HL-60/S4 treated with phorbol 12-myristate 13-acetate at 8.2 ng/mL for 4 days and 3 days (cell line): ENCODE data around the gene ARHGAP42.
"Not testable (repeated sequence)": the region's sequence is repeated elsewhere in the genome, so short reads cannot be mapped to it uniquely, and the experiment has no call there.

Experiments used
- in situ Hi-C: fragments of 300-500 bp; cut with MboI; formaldehyde crosslinking; loops from 2 replicates; pipeline ENCODE4 v1.15.0; 2022; ENCODE audit warnings: low sequenced_read_pairs

The ARHGAP42 gene

DNA sequence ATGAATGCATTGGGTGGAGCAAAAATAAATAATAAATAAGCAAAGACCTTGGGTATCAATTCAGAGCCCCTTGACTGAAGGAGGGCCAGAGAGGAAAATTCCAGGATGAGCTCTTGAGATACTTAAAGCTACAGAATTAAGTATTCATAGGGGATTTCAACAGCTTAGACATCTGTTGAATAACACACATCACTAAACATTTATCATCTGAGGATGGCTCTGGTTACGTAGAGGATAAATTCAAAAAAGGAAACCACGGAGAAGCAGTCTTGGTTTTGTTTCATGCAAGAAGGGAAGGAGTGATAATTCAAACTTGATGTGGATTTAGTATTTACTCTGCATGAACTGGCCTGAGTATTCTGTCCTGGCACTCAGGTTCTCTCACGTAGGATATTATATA, 29.8 kb downstream of the ARHGAP42 start:
- in situ Hi-C loops: no loop called here

DNA sequence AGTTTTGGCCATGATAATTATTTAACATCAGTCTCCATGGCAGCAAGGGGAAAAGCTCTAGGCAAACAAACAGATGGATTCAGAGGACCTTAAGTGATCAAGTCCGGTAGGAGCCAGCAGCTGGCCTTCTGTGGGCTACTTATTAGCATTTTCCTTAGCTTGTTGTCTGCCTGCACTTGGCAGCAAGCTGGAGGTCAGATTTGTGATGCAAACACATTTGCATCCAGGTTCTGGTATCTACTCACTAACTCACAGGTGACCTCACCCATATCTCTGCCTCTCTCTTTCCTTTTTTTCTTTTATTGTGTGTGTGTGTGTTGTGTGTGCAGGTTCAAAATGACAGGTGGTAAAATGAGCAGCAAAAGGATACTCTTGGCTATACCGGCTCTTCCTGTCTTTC, 32.3 kb downstream of the ARHGAP42 start:
- in situ Hi-C loops: no loop called here

DNA sequence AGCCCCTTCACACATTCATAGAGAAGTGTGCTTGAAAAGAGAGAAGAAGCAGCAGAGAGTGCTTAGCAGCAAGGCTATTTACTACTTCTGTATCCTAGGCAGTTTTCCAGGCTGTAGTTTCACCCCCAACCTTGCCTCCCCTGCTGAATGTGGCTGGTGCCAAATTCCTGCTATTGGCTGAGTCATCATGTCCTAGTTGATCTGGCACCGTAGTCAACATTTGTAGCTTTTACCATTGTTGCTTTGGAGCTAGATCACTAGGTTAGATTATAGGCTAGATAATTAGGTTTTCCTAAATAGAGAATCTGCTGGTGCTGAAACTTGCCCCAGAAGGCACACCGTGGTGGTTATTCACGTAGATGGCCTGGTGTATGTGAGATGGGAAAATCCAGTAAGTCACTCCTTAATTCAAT, 32.7 kb downstream of the ARHGAP42 start:
- in situ Hi-C loops: no loop called here

DNA sequence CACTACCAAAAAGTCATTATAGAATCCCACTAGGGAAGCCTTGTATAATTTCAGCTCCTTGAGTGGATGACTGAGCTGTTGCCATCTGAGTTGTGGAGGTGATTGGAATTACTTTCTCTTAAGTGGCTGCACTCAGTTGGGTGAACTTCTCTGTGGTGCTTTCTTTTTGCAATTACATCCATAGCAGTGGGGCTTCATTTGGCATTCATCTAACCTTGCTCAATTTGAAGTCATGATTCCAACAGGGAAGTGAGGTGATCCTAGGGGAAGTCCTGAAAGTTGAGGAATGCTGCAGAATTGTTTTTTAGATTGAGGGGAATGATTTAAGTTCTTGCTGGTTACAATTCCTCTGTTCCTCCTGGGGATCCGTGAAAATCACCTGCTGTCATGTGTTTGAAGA, 39.6 kb downstream of the ARHGAP42 start:
- in situ Hi-C loops: no loop called here

DNA sequence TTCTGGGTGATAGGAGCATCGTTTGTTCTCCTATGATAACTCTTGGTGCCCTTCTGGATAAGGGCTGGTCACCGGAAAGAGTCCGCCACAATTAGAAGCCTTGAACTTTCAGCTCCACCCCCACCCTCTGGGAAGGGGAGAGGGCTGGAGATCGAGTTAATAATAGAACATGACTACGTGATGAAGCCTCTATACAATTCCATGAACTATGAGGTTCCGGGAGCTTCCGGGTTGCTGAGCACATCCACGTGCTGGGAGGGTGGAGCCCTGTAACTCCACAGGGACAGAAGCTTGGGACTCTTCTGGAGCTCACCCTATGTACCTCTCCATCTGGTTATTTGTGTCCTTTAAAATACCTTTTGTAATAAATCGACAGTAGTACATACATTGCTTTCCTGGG, 40.3 kb downstream of the ARHGAP42 start:
- in situ Hi-C loops: no loop called here

DNA sequence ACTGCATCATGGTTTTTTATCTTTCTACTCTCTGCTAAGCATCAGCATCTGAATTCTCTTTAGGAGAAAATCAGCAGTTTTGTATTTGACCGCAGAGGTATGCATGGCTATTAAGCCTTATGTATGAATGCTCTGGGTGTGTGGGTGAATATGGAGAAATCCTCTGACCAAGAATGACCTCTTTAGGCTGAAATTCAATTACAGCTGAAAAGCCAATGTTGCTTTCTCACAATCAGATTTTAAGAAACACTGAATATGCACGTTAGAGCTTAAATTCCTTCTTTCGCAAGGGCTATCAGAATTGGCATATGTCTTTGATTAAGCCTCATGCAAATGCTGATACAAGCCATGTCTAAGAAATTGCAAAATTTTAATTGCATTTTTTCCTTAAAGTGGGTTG, 43.2 kb downstream of the ARHGAP42 start:
- in situ Hi-C loops: no loop called here

DNA sequence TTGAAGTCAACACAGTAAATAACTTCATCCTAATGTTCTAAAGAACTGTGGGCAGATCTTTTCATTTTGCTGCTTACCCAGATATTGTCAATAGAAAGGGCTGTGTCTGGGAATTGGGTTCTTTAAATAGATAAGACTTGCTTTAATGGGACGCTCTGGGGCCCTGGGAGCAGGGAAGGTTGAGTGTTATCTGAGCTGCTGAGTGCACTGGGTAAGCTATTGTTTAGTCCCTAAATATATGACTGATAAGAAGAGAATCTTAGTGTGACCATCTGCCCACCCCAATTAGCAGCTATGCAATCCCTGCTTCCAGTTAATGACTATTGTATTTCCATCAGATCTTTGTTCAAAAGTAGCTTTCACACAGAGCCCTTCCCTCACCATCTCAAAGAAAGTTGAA, 44.4 kb downstream of the ARHGAP42 start:
- in situ Hi-C loops: no loop called here

DNA sequence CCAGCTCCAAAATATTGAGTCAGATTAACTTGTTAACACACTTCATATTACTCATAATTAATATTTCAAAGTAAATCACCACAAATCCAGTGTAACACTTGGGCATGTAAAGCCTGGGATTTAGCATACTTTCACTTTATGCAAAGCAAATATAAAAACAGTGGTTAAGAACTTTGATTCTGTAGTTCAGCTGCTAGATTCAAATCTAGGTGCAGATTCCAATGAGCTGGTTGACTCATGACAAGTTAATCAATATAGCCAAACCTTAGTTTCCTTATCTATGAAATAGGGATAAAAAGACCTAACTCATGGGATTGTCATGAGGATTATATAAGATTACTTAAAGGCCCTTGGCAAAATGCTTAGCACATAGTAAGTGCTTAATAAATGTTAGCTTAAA, 45.9 kb downstream of the ARHGAP42 start:
- in situ Hi-C loops: no loop called here

DNA sequence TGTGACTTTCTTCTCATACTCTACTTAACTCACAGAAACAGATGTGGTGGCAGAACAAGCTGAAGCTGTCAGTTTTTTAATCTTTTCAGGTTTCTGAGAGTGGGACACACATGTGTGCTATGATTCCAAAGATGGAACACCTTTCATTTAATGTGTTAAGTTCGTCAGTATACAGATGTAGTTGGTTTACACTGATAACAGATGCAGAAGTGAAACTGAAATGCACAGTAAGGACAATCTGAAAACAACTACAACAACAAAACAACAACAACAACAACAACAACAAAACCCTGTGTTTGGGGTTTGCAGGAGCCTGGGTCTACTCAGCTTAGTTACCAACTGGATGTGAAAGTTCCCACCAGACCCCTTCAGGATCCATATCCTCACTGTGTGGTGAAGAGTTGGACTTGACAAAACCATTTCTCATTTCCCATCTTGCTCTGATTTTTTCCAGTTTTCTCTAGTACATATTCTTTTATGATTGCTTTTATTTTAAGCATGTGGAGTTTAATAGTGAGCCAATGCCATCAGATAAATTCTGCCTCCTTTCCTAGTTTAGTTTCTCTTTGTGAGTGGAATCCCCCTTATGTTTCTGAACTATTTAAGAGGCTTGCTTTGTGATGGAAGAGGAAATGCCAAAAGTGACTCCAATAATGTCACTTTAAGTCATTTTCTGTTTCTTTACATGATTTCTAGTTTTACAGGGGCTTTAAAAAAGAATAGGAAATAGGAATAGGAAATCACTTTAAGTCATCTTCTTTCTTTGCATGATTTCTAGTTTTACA, 47.8 kb downstream of the ARHGAP42 start:
- in situ Hi-C loops: no loop called here

DNA sequence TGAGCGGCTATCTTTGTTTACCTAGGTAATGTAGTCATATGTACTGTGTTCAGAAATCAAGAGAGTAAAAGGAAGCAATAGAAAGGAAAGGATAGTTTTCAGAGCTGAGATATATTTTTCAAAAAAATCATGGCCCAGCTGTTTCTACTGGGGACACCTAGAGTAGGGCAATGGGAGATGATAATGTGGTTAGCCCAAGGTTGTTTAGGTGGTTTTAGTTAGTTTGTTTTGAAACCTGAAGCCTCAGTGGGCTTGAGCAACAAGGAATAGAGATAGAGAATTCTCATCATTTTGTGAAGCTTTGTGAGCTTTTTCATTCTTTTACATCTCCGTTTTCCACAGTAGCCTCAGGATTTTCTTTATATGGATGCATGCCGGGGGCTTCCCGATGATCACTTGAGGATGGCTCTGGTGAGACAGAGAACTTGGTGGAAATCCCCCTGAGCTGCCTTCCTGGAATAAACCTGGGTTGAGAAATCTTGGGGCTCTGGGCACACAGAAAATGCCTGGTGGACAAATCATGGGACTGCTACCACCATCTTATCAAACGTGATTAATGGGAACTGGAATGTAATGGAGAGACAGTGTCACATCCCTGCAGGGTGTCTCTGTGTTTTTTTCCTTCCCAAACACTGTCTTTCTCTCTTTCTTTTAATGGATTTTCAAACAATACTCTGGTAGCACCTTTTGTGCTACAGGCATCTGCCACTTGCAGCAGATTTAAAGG, 49.0 kb downstream of the ARHGAP42 start:
- in situ Hi-C loops: no loop called here

DNA sequence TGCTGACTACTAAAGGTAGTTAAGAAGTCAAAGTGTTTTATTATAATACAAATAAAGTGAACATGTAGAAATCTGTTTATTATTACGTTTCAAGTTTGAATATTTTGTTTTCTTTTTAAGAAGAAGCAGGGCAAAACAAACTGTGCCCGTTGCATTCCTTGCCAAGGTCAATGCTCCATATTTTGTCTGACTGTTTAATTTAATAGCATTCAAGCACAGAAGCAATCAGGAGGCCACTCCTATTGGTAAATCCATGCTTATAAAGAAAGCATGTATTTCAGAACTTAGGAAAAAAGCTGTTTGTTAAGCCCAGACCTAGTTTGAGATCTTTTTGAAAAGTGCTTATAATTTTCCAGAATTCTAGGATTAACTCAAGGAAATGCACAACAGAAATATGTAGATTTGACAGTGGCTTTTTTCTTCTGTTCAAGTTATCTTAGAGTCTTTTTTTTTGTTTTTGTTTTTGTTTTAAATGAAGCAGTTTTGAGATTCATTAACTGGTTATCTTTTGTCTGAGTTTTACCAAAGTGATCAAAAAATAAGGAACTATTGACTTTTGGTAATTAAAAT, 51.7 kb downstream of the ARHGAP42 start:
- in situ Hi-C loops: no loop called here

DNA sequence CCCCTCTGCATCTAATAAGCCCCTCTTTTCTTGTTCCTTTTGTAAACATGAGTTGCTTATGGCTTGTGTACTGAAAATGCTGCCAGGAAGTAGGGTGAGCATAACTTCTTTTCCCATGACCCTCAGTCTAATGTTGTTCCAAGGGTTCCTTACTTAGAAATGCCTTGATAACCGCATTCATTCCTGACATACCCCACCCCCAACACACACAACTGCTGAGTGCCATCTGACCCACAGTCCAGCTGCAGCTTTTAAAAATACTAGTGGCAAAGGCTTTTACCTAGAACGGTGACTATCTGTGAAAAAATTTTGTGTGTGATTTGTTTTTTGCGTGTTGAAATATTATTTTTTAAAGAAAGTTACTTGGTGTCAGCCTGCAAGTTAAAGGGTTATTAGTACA, 52.6 kb downstream of the ARHGAP42 start:
- in situ Hi-C loops: no loop called here

DNA sequence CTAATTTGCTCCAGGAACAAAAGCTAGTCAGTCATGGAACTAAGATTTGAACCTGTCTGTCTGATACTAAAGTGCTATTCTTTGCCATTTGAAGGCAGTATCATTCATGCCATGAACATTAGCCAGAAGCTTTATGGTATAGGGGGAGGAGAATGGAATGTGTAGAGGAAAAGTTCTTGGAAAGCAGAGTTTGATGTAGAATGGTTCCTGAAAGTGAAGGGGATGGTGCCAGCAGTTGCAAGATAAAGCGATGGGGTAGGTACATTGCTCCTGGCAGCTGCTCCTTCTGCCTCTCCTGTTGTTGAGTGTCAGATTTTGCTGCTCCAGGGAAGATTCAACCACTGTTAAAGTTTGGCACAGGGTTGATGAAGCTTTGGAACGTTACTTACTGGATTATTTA, 53.4 kb downstream of the ARHGAP42 start:
- in situ Hi-C loops: no loop called here

DNA sequence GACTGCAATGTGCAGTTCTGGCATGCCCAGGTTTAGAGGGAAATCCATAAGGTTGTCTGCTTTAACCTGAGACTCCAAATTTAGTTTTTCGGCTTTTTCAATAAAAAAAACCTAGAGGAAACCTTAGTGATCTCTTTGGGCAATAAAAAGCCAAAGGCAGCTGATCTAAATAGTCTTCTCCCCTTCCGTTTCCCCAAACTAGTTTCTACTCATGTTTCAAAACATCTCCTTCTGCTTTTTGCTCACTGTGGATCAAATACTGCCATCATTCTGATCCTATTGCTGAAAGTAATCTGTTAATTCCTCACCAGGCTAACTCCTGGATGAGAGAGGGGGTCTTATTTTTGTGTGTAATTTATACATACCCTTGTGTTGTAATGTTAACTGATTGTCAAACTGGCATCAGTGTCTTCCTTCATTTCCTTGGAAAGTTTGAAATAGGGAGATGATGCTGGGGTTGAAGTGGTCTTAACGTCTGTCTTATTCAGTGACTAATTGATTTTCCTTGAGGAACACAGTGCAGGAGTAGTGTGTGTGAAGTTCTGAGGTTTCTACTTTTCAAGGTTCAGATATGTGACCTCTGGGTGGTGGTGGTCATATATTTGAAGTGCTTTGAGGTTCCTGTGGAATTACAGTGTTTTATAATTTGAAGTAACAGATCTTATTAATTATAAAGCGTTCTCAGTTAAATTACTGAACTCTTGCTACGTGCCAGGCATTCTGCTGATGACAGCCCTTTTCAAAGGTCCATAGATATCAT, 55.0 kb downstream of the ARHGAP42 start:
- in situ Hi-C loops: no loop called here

DNA sequence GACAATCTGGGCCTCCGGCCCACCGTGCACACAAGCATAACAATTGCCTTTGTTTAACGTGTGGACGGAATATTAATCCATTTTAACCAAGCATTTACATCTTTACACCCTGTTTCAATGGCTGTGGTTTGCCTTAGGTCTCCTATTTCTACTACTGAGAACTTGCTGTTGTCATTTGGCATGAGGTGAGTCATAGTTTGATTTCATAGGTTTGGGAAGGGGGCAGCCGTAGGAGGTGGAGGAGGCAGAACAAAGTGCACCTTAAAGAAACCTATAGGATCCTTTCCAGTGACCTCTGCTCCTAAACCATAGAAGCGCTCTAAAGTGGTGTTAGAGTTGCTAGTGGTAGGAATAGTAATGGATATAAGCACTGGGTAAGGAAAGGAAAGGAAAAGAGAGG, 59.4 kb downstream of the ARHGAP42 start:
- in situ Hi-C loops: no loop called here

DNA sequence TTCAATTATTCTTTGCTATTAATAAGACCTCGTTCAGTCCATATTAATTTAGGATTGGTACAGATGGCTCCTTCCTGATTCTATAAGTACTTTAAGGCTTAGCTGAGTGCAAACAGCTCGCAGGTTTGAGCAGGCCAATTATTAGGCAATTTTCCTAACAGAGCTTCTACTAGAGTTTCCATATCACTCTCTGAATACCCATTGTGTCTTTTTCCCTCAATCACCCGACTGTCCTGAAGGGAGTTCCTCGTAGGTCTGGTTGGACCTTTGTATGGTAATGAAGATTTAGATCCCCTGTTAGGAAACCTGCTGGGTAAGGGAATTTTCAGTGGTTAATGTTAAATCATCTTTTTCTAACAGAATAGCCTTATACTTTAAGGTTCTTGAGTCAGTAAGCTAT, 61.1 kb downstream of the ARHGAP42 start:
- in situ Hi-C loops: no loop called here

DNA sequence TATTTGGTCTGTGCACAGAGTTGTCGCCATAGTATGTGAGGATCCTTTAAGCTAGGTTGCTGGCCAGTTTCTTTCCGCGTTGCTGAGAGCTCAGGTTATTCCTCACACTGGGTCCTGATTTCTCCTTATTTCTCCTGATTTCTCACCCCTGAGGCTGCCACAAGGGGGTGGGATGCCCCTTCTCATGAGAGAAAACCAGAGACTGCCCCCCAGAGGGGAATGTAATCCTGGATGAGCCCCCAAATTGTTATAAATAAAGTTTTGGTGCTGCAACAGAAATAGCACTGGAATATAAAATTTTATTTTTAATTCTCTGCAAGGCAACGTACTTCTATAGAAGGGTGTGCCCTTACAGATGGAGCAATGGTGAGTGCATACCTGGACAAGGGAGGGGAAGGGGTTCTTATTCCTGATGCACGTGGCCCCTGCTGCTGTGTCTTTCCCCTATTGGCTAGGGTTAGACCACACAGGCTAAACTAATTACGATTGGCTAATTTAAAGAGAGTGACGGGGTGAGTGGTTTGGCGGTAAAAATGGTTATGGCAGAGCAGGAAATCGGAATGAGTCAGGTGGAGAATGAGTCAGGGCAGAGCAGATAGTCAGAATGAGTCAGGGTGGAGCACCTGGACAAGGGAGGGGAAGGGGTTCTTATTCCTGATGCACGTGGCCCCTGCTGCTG, 62.9 kb downstream of the ARHGAP42 start:
- in situ Hi-C loops: not testable (repeated sequence)

DNA sequence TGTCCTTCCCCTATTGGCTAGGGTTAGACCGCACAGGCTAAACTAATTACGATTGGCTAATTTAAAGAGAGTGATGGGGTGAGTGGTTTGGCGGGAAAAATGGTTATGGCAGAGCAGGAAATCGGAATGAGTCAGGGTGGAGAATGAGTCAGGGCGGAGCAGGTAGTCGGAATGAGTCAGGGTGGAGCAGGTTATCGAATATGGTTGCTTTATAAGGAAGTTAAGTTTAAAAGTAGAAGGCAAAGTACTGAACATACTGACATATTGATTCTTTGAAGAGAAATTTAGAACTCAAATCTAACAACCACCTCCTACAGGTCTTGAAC, 63.4 kb downstream of the ARHGAP42 start:
- in situ Hi-C loops: not testable (repeated sequence)

DNA sequence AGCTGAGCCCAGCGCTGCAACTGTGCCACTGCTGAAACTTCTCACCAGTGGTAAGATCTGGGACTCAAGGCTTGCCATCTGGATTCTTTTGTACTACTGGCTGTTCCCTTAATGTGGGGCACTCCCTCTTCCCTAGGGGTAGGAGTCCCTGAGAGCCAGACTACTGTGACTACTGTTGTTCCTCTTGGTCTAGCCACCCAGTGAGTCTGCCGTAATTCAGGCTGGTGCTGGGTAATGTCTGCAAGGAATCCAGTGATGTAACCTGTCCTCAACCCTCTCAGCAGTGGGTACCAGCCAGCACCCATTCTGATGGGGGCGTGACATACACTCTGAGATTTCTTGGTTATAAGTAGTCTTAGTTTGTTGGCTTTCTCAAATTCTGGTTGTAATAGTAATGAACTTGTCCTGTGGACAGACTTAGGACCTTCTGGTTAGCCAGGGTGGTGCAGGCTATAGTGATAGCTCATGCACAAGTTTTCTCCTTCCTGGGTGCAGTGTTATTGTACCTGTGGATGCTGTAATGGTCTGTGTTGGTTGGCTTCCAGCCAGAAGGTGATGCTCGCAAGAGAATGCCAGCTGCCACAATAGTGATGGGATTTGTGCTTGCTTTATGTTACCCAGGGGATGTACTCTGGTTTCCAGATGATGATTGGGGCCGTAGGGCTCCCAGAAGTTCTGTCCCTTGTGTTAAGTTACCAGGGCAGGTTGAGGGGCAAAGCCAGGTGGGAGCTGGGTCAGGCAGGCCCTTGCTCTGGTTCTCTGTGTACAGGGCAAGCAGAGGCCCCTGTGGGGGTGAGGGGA, 65.5 kb downstream of the ARHGAP42 start:
- in situ Hi-C loops: no loop called here

DNA sequence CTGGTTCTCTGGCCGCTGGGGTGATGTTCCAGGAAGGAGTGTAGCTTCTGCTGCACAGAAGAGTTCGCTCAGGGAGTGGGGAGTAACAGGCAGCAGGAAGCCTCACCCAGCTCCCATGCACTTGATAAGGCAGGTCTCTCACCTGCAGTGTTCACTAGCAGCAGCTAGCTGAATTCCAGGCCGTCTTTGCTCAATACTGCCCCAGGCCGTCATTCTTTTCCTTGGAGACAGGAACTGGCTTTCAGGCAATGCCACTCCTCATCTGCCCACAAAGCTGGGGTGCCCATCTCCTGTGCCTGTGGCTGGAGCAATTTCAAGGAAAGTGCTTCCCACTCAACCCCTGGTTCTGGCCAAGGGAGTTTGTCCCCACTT, 66.1 kb downstream of the ARHGAP42 start:
- in situ Hi-C loops: no loop called here
